Ascending aorta (tissue), 2 donors: ENCODE measurements around the gene UNC5C. TPM values are rescaled to one million over a fixed set of nuclear protein-coding genes. Genes with fewer than 3 reads are reported as not detected.

Experiments
- DNase-seq, 2 donors: peaks; one replicate each; pipeline ENCODE4 v3.0.0-alpha.2; 2019; ENCODE audit warnings: low spot score in 2 of 2
- H3K27ac ChIP-seq, 2 donors: fragments of 200-600 bp; sonication (generic); one replicate each; pipeline ENCODE4 v1.5.1; 2016 to 2017; ENCODE audit warnings: mild to moderate bottlenecking in 1 of 2
- H3K27me3 ChIP-seq: fragments of 200-600 bp; sonication (generic); one replicate; pipeline ENCODE4 v1.5.1; 2017
- H3K36me3 ChIP-seq, 2 donors: fragments of 200-600 bp; sonication (generic); one replicate each; pipeline ENCODE4 v1.5.1; 2016
- H3K4me1 ChIP-seq, 2 donors: fragments of 200-600 bp; sonication (generic); one replicate each; pipeline ENCODE4 v1.5.1; 2016 to 2017; ENCODE audit warnings: mild to moderate bottlenecking in 1 of 2
- H3K4me3 ChIP-seq, 2 donors: fragments of 200-600 bp; sonication (generic); one replicate each; pipeline ENCODE4 v1.5.1; 2016 to 2017; ENCODE audit warnings: mild to moderate bottlenecking in 1 of 2
- H3K9me3 ChIP-seq, 2 donors: fragments of 200-600 bp; sonication (generic); one replicate each; pipeline ENCODE4 v1.5.1; 2016
- intact Hi-C: fragments of 100-400 bp; cut with DNase I; formaldehyde crosslinking; loops from one replicate; pipeline ENCODE4 v1.15.1; 2023
- total RNA-seq: library from RNA; depleted of rRNA; stranded (reverse); fragments of >200 nt; gene quantifications from one replicate; pipeline ENCODE4 v1.1.0, GENCODE V29; 2016
- TF ChIP-seq, protein P1 (sequence below), 3 experiments: fragments of 200-600 bp in 2 of 3; fragments of 450-650 bp in 1 of 3; sonication (generic) in 2 of 3; IDR thresholded peaks; one replicate each; pipeline ENCODE4 v1.5.1; 2016 to 2019; ENCODE audit warnings: antibody characterized with exemption in 3 of 3, mild to moderate bottlenecking in 1 of 3, moderate library complexity in 1 of 3

The UNC5C gene
- total RNA-seq, 1 donor from 2014 or later: 13.3 TPM

DNA sequence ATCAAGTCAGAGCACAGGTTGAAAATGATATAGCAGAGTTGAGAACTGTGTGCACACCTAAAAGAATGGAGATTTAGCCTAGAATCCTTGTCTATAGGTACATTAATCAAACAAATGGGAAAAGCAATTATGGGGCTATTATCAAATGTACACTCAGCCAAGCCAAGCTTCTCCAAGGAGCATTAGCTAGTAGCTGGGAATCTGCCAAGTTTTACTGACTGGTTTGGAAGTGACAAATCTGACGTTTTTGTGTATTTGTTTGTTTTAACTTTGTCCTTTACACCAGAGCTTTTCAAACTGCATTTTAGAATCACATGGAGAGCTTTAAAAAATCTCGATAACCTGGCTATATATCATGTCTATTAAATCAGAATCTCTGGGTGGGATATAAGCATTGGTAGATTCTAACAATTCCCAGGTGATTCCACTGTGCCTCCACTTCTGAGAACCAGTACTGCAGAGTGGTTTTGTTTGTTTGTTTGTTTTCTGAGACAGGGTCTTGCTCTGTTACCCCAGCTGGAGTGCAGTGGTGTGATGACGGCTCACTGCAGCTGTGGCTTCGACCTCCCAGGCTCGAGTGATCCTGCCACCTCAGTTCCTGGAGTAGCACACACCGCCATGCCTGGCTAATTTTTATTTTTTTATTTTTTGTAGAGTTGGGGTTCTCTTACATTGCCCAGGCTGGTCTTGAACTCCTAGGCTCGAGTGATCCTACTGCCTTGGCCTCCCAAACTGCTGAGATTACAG lies 279.8 kb downstream of the UNC5C start:
- no peak for DNase-seq
- intact Hi-C loops: no loop called here
- Histone ChIP-seq H3K36me3 (no peaks in the 10 kb centered on the region), H3K9me3 (no peaks in the 10 kb centered on the region), H3K27me3 (no peaks in the 10 kb centered on the region), H3K4me3 (no peak overlapping the region), H3K27ac (no peak overlapping the region), H3K4me1 (no peaks in the 10 kb centered on the region)
- TF ChIP-seq, protein P1, sequence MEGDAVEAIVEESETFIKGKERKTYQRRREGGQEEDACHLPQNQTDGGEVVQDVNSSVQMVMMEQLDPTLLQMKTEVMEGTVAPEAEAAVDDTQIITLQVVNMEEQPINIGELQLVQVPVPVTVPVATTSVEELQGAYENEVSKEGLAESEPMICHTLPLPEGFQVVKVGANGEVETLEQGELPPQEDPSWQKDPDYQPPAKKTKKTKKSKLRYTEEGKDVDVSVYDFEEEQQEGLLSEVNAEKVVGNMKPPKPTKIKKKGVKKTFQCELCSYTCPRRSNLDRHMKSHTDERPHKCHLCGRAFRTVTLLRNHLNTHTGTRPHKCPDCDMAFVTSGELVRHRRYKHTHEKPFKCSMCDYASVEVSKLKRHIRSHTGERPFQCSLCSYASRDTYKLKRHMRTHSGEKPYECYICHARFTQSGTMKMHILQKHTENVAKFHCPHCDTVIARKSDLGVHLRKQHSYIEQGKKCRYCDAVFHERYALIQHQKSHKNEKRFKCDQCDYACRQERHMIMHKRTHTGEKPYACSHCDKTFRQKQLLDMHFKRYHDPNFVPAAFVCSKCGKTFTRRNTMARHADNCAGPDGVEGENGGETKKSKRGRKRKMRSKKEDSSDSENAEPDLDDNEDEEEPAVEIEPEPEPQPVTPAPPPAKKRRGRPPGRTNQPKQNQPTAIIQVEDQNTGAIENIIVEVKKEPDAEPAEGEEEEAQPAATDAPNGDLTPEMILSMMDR (IDR thresholded peaks at IDR 0.05): no peak

DNA sequence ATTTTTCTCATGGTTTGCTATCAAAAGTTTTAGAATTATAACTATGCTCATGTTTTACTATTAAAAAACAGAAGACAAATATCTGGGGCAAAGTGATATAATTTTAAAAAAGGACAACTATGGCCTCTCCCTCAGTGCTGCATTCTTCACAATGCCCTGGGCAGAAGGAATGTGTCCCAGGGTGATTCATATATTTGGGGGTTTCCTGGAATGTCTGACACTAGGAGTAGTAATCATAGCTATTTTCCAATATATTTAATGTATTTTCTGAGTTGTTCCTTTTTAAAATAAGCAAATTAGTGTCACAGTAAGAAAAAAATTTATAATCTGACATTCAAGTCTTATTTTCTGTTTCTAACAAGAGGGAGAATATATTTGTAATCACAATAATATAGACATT lies 281.7 kb downstream of the UNC5C start:
- TF ChIP-seq, protein P1 (IDR thresholded peaks at IDR 0.05): no peak
- no peak for DNase-seq
- H3K27me3 ChIP-seq: no peaks in the 10 kb centered on the region
- no peak overlapping the region for H3K4me3 ChIP-seq
- H3K4me1 ChIP-seq: no peaks in the 10 kb centered on the region
- no peak overlapping the region for H3K27ac ChIP-seq
- H3K9me3 ChIP-seq: no peaks in the 10 kb centered on the region
- intact Hi-C loops: no loop called here
- H3K36me3 ChIP-seq: no peaks in the 10 kb centered on the region

DNA sequence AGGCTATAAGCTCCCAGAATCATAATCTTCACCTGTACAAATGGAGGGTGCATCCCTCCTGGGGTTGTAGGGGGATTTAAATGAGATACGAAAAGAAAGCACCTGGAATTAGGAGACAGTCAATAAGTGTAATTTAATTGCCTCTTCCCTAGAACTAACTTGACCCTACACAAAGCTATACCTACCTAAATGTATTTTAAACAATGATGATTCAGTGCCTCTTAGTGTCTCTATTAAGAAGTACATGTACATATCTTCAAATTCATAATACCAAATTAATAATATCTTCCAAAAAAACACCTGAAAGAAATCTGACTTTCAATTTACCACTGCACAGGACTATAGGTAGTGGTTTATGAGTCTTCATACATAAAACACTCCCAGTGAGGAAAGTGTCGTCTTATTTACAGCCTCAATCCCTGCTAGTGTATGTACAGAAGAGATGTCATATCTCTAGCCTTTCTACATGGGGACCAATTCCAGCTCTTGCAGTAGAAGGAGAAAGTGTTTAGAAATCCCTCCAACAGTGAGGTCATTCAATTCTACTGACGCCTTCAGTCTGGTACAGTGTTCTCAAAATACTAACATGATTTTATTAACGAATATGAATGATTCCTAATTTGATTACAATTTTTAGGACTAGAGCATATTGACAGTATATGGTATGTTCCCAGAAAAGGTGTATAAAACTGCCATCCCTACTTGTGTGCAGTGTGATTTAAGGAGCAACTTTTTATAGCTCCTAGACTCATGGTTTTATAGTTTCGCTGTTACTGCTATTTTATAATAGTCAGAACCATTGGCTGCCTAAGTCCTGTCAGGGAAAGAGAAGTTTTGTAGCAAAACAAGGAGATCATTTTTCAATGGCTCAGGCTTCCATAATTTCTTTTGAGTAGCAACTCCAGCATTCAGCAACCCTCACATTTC lies 282.7 kb downstream of the UNC5C start:
- no peak overlapping the region for H3K27ac ChIP-seq
- TF ChIP-seq, protein P1 (IDR thresholded peaks at IDR 0.05): no peak
- intact Hi-C loops: no loop called here
- DNase-seq: no peak
- no peaks in the 10 kb centered on the region for H3K9me3 ChIP-seq
- no peaks in the 10 kb centered on the region for H3K36me3 ChIP-seq
- no peaks in the 10 kb centered on the region for H3K4me1 ChIP-seq
- no peak overlapping the region for H3K4me3 ChIP-seq
- no peaks in the 10 kb centered on the region for H3K27me3 ChIP-seq

DNA sequence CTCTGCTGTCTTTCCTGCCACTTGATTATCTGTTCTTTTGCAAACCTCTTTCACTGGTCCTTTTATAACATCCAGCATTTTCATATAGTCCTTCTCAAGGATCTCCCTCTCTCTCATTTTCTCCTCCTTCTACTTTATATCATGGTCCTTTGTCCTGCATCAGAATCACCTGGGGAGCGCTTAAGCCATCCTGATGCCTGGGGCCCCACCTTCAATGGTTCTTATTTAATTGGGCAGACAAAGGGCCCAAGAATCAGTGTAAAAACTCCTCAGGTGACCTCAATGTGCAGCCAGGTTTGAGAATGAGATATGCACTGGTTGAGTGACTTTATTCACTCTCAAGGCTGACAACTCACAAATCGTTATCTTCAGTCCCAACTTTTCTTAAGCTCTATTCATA lies 283.9 kb downstream of the UNC5C start:
- Histone ChIP-seq H3K36me3 (no peaks in the 10 kb centered on the region), H3K27ac (no peak overlapping the region), H3K9me3 (no peaks in the 10 kb centered on the region), H3K4me1 (no peaks in the 10 kb centered on the region), H3K27me3 (no peaks in the 10 kb centered on the region), H3K4me3 (no peak overlapping the region)
- DNase-seq: no peak
- TF ChIP-seq, protein P1 (IDR thresholded peaks at IDR 0.05): no peak
- intact Hi-C loops: no loop called here

DNA sequence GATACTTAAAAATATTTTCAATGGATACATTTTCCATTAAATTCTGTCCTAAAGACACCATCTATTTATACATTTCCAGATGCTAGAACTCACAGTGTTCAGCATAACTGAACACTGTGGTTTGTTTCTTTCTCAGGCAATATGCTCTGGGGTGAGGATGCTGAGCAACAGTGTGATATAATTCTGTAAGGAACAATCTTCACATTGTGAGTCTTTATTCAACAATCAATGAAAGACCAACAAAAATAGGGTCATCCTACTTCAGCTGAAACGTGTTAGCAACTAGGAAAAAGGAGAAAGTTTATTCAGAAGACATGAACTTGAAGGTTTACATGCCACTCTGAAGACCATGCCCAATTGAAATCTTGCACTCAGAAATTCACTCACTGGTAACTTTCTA lies 284.8 kb downstream of the UNC5C start:
- no peak for DNase-seq
- Histone ChIP-seq H3K27ac (no peak overlapping the region), H3K36me3 (no peaks in the 10 kb centered on the region), H3K9me3 (no peaks in the 10 kb centered on the region), H3K27me3 (no peaks in the 10 kb centered on the region), H3K4me3 (no peak overlapping the region), H3K4me1 (no peaks in the 10 kb centered on the region)
- intact Hi-C loops: no loop called here
- TF ChIP-seq, protein P1 (IDR thresholded peaks at IDR 0.05): no peak
